ENCODE results near the gene POU4F3.

DNA sequence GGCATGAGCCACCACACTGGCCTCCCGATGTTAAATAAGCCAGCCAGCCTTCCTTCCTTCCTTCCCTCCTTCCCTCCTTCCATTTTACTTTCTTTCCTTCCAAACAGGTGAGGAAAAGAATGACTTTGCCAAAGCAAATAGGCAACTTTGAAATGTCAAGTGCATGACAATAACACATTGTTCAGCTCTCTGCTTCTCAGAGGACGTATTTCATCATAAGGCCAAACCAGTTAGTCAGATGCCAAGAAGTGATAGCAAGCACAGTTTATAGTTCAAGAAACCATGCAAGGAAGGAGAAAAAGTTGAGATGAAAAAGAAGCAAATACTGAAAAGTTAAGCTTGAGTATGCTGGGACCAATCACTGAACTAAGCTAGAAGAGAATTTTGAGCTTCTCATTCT, 29.5 kb downstream of the POU4F3 start:
- TF ChIP-seq, protein P1, sequence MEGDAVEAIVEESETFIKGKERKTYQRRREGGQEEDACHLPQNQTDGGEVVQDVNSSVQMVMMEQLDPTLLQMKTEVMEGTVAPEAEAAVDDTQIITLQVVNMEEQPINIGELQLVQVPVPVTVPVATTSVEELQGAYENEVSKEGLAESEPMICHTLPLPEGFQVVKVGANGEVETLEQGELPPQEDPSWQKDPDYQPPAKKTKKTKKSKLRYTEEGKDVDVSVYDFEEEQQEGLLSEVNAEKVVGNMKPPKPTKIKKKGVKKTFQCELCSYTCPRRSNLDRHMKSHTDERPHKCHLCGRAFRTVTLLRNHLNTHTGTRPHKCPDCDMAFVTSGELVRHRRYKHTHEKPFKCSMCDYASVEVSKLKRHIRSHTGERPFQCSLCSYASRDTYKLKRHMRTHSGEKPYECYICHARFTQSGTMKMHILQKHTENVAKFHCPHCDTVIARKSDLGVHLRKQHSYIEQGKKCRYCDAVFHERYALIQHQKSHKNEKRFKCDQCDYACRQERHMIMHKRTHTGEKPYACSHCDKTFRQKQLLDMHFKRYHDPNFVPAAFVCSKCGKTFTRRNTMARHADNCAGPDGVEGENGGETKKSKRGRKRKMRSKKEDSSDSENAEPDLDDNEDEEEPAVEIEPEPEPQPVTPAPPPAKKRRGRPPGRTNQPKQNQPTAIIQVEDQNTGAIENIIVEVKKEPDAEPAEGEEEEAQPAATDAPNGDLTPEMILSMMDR (IDR thresholded peaks at IDR 0.05) = no peak
- TF ChIP-seq EP300 (IDR thresholded peaks at IDR 0.05) (no peak), POLR2AphosphoS5 (IDR thresholded peaks at IDR 0.05) (no peak)
